B cell (primary cell): ENCODE results near the gene FAM107A.

ENCODE experiments used
- CTCF ChIP-seq: fragments of 200-600 bp; IDR thresholded peaks from one replicate; pipeline ENCODE4 v1.8.0; 2022; ENCODE audit warnings: antibody characterized with exemption, mild to moderate bottlenecking
- EZH2 ChIP-seq: IDR thresholded peaks from 2 replicates; pipeline ENCODE4 v1.6.1; 2012; ENCODE audit warnings: borderline replicate concordance, low read depth, mild to moderate bottlenecking, moderate library complexity, low read length; ENCODE audit not compliant: insufficient read depth, poor library complexity, severe bottlenecking

GRCh38 chr3:58574106-58574505, 3.1 kb downstream of the FAM107A start:
- TF ChIP-seq CTCF: no peak
- no peak for TF ChIP-seq EZH2
